CD4-positive, alpha-beta T cell treated with Interleukin-10 for 1 hour (primary cell): ENCODE results near the gene CNTN6.

Source experiments
- DNase-seq: peaks from one replicate; pipeline ENCODE4 v3.0.0-alpha.2; 2020

Gene CNTN6

GRCh38 chr3:1183320-1184048, 90.7 kb downstream of the CNTN6 start:
- DNase-seq = no peak

DNA sequence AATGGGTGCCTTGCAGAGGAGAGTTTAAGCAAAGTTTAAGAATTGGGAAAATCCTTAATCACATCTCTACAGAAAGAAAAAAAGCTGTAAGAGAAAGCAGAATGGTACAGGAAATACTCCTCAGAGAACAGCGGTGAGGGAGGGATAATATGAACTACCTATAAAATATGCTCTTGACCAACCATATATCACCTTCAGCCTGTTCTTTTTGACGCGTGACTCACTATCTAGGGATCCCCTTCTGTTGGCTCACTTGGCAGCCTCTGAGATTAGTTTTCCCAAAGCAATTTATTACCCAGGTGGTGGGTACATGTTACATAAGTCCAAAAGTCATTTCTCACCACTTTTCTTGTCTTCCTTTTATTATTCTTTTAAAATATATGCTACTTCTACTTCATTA, 97.7 kb downstream of the CNTN6 start:
- DNase-seq = no peak

DNA sequence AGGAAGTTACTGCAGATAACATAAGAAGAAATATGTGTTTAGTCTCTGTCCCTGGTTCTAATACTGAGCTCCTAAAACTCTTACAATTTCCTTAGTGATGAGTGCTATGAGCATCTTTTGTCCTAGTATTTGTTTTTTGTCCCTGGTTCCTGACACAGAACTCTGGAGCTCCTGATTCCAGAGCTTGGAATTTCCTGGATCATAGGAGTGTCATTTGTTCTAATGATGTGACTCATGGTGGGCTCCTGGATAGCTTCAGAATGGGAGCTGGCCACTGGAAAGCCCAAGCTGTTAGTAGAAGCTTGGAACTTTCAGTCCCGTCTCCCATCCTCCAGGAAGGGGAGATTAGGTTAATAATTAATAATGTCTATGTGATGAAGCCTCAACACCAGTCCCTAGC, 98.2 kb downstream of the CNTN6 start:
- no peak for DNase-seq

DNA sequence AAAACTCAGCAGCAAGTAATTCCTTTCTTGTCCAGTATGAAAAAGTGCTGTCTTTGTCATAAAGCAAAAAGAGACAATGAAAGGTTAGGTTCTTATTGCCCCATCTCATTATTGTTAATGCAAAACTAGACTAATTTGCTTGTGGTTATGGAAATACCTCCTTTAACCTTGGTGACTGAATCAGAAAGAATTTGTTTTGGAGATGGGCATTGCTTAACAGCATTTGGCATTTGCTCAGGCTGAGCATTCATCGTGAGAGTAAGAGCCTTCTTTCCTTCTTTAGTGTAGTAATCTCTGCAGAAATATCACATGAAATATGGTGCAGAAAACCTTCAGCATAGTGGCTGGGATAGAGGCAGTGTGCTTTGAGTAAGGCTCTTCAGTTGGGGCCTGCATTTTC, 103.1 kb downstream of the CNTN6 start:
- no peak for DNase-seq

- DNase-seq = no peak
These were observed 104.2 kb downstream of the CNTN6 start for GRCh38 chr3:1197051-1197450.

DNA sequence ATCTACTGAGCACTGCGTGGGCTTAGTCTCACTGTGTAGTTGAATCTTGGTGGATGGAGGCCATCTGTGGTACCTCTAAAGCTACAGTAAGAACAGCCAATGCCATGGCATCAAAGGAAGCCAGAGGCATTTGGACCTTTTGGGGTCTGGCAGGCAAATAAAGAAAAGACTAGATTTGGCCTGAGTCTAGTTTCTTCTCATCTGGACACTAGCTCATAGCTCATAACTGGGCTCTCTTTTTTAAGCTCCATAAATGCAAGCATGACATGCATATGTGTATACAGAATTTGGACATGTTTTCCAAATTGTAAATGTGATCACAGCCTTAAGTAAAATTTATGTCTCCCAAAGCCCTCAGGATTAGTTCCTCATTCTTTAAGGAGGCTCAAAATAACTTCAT, 107.5 kb downstream of the CNTN6 start:
- no peak for DNase-seq

DNA sequence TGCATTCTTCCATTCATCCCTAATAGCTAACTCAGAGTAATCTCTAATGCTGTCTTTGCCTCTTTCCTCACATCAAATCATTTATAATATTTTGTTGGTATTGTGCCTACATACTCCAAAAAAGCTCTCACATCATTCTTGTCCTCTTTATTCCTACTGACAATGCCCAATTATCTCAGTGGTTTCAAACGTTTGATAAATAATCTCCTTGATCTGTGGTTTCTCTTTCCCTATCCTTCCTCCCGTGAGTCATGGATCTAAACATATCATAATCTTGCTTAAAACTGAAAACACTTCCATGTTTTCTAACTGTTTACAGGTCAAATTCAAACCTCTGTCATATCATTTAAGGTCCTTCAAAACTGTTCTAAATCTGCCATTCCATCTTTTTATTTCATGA, 115.1 kb downstream of the CNTN6 start:
- DNase-seq = no peak

DNA sequence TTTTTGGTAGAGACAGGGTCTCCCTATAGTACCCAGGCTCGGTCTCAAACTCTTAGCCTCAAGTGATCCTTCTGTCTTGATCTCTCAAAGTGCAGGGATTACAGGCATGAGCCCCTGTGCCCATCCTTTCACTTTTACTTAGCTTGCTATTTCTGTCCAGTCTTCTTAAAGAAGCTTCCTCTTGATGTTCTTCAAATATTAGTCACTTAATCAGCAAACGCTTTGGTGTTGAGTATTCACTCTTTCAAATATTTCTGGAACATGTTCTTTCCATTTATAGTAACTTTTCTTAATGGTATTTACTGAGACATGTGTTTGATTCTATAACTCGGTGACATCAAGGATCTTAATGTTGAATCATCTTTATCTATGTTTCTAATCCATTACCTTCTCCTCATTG, 122.1 kb downstream of the CNTN6 start:
- no peak for DNase-seq

GRCh38 chr3:1216856-1217255, 124.0 kb downstream of the CNTN6 start:
- DNase-seq = no peak

DNA sequence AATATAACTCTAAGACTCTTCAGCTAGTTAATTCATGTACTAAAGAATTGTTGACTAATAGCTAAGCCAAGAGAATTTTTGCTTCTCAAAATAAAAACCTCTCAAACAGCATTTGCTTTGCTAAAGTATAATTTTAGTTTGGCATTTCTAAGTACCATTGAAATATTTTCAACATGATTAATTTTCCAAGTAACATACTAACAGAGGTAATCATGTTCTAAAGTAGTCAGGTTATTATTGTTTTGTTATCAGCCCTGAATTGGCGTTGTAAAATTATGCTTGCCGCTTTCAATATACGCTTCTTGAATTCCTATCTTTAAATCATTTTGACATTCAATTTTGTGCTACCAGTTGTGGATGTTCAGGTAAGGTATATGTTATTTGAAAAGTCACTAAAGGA, 134.3 kb downstream of the CNTN6 start:
- no peak for DNase-seq

GRCh38 chr3:1228289-1228688, 135.5 kb downstream of the CNTN6 start:
- DNase-seq = no peak

- DNase-seq = no peak
These were observed 138.1 kb downstream of the CNTN6 start for GRCh38 chr3:1230920-1231319.

- DNase-seq = no peak
These were observed 139.5 kb downstream of the CNTN6 start for GRCh38 chr3:1232276-1232675.

GRCh38 chr3:1235526-1236120, 142.8 kb downstream of the CNTN6 start:
- no peak for DNase-seq

- no peak for DNase-seq
These were observed 158.6 kb downstream of the CNTN6 start for GRCh38 chr3:1251282-1252060.

GRCh38 chr3:1252061-1252430, 159.2 kb downstream of the CNTN6 start:
- no peak for DNase-seq

- DNase-seq = no peak
These were observed 169.4 kb downstream of the CNTN6 start for GRCh38 chr3:1262246-1262645.

GRCh38 chr3:1263121-1263520, 170.3 kb downstream of the CNTN6 start:
- no peak for DNase-seq

GRCh38 chr3:1269808-1270207, 177.0 kb downstream of the CNTN6 start:
- DNase-seq = no peak

GRCh38 chr3:1272546-1273265, 179.9 kb downstream of the CNTN6 start:
- no peak for DNase-seq

DNA sequence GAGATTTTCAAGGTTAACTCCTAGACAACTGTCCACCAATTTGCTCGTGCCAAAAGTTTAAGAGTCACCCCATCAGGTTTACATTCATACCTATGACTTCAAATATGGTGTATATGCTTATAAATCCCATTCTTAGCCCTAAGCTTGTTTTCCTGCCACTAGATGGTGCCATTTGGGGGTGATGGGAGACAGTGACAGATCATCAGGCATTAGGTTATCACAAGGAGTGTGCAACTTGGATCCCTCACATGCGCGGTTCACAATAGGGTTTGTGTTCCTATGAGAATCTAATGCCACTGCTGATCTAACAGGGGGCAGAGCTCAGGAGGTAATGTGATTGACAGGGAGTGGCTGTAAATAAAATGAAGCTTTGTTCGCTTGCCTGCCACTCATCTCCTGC, 182.7 kb downstream of the CNTN6 start:
- no peak for DNase-seq

DNA sequence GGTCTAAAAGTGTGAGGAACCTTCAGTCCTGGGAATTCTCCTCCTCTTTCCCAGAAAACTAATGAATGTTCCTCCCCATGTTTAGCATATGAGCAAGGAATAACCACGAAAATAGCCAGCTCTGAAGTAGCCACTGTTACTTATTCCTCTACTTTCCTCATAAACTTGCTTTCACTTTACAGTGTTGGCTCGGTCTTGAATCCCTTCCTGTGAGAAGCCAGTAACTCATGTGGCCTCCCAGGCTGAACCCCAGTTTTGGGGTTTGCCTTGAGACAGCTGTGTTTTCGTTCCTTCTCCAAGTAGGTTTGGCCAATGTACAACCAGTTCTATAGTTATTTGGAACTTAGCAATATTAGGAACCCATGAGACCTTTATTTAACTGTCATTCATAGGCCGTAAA, 195.0 kb downstream of the CNTN6 start:
- no peak for DNase-seq

GRCh38 chr3:1288805-1289494, 196.1 kb downstream of the CNTN6 start:
- DNase-seq = no peak
